Liver (tissue), 9 donors: ENCODE data around the gene PRR13. TPM values are rescaled to one million over a fixed set of nuclear protein-coding genes. Genes with fewer than 3 reads are reported as not detected.

Experiments used
- DNase-seq: peaks from one replicate; pipeline ENCODE4 v3.0.0-alpha.2; 2017; ENCODE audit warnings: low spot score
- H3K27ac ChIP-seq, 2 donors: one replicate each; pipeline ENCODE4 v1.7.0; 2013; ENCODE audit warnings: inconsistent platforms in 2 of 2, low read length in 2 of 2, control low read depth in 1 of 2, low read depth in 1 of 2, mild to moderate bottlenecking in 1 of 2
- H3K27me3 ChIP-seq, 4 donors: one replicate each; pipeline versions ENCODE4 v1.6.1 to v1.7.0; 2013; ENCODE audit warnings: low read length in 3 of 4, inconsistent platforms in 1 of 4, mild to moderate bottlenecking in 1 of 4, moderate library complexity in 1 of 4; ENCODE audit not compliant: control insufficient read depth in 4 of 4, insufficient read depth in 4 of 4
- H3K36me3 ChIP-seq, 4 donors: one replicate each; pipeline versions ENCODE4 v1.6.1 to v1.7.0; 2013; ENCODE audit warnings: low read length in 3 of 4, mild to moderate bottlenecking in 3 of 4, low read depth in 1 of 4, moderate library complexity in 1 of 4; ENCODE audit not compliant: control insufficient read depth in 4 of 4, insufficient read depth in 3 of 4
- H3K4me1 ChIP-seq, 4 donors: one replicate each; pipeline versions ENCODE4 v1.6.1 to v1.7.0; 2013; ENCODE audit warnings: low read length in 3 of 4, mild to moderate bottlenecking in 3 of 4, moderate library complexity in 1 of 4; ENCODE audit not compliant: control insufficient read depth in 4 of 4, insufficient read depth in 4 of 4
- H3K4me3 ChIP-seq, 3 donors: one replicate each; pipeline versions ENCODE4 v1.6.1 to v1.7.0; 2013; ENCODE audit warnings: low read length in 3 of 3, control low read depth in 1 of 3, low read depth in 1 of 3, mild to moderate bottlenecking in 1 of 3
- H3K9ac ChIP-seq, 2 donors: one replicate each; pipeline ENCODE4 v1.7.0; 2013; ENCODE audit warnings: low read length in 2 of 2, mild to moderate bottlenecking in 2 of 2, moderate library complexity in 2 of 2, control low read depth in 1 of 2, low read depth in 1 of 2
- H3K9me3 ChIP-seq, 4 donors: one replicate each; pipeline versions ENCODE4 v1.6.1 to v1.7.0; 2013; ENCODE audit warnings: low read length in 3 of 4; ENCODE audit not compliant: control insufficient read depth in 4 of 4
- CTCF ChIP-seq: fragments of 150-350 bp; IDR thresholded peaks from 2 replicates; pipeline ENCODE4 v1.5.1; 2017; ENCODE audit warnings: improper control_type of control experiment, low read depth, low read length; ENCODE audit not compliant: missing input control
- EGR1 ChIP-seq, 2 donors: IDR thresholded peaks; 2 replicates each; pipeline ENCODE4 v1.6.1; 2016 to 2018; ENCODE audit warnings: antibody characterized with exemption in 2 of 2, low read depth in 2 of 2
- FOXA1 ChIP-seq: IDR thresholded peaks from 2 replicates; pipeline ENCODE4 v1.6.1; 2016; ENCODE audit warnings: antibody characterized with exemption
- FOXA2 ChIP-seq: IDR thresholded peaks from 2 replicates; pipeline ENCODE4 v1.6.1; 2016; ENCODE audit warnings: antibody characterized with exemption
- GABPA ChIP-seq, 2 donors: IDR thresholded peaks in 1 of 2; conservative IDR thresholded peaks in 1 of 2; 2 replicates each; pipeline ENCODE4 v1.6.1; 2016; ENCODE audit warnings: antibody characterized with exemption in 2 of 2, mild to moderate bottlenecking in 1 of 2, moderate library complexity in 1 of 2
- HNF4A ChIP-seq, 2 donors: conservative IDR thresholded peaks; 2 replicates each; pipeline ENCODE4 v1.6.1; 2016; ENCODE audit warnings: antibody characterized with exemption in 2 of 2, mild to moderate bottlenecking in 2 of 2
- HNF4G ChIP-seq: IDR thresholded peaks from 2 replicates; pipeline ENCODE4 v1.6.1; 2016; ENCODE audit warnings: antibody characterized with exemption
- JUND ChIP-seq, 2 donors: IDR thresholded peaks; 2 replicates each; pipeline ENCODE4 v1.6.1; 2016; ENCODE audit warnings: antibody characterized with exemption in 2 of 2
- NR2F2 ChIP-seq: IDR thresholded peaks from 2 replicates; pipeline ENCODE4 v1.6.1; 2016; ENCODE audit warnings: antibody characterized with exemption
- RAD21 ChIP-seq, 2 donors: IDR thresholded peaks; 2 replicates each; pipeline ENCODE4 v1.6.1; 2016; ENCODE audit warnings: antibody characterized with exemption in 2 of 2, mild to moderate bottlenecking in 2 of 2
- RXRA ChIP-seq, 2 donors: IDR thresholded peaks; 2 replicates each; pipeline ENCODE4 v1.6.1; 2017 to 2018; ENCODE audit warnings: antibody characterized with exemption in 2 of 2, mild to moderate bottlenecking in 1 of 2
- SP1 ChIP-seq: IDR thresholded peaks from 2 replicates; pipeline ENCODE4 v1.6.1; 2018; ENCODE audit warnings: antibody characterized with exemption, mild to moderate bottlenecking
- TAF1 ChIP-seq: conservative IDR thresholded peaks from 2 replicates; pipeline ENCODE4 v1.6.1; 2016; ENCODE audit warnings: antibody characterized with exemption, mild to moderate bottlenecking
- YY1 ChIP-seq: IDR thresholded peaks from 2 replicates; pipeline ENCODE4 v1.6.1; 2016; ENCODE audit warnings: antibody characterized with exemption, mild to moderate bottlenecking
- WGBS: extraction: QIAGEN DNeasy Blood & Tissue Kit; methylation state at CpG from one replicate; pipeline ENCODE4 v1.1.7; 2013; 5-methylcytosine and 5-hydroxymethylcytosine counted together
- polyA plus RNA-seq, 2 donors: library from polyadenylated mRNA; stranded (reverse) in 1 of 2; unstranded in 1 of 2; fragments of 200-250 nt in 1 of 2; fragments of >200 nt in 1 of 2; fragmentation: Nextera tagmentation in 1 of 2; extraction: Ambion mirVana in 1 of 2; gene quantifications; one replicate each; pipeline versions ENCODE4 v1.2.1 to v1.2.3, GENCODE V29; 2013 to 2015
- total RNA-seq, 2 donors: library from RNA; depleted of rRNA; stranded (reverse); fragments of >200 nt; gene quantifications; one replicate each; pipeline ENCODE4 v1.2.3, GENCODE V29; 2014
- TF ChIP-seq, protein P1 (sequence below): IDR thresholded peaks from 2 replicates; pipeline ENCODE4 v1.6.1; 2016; ENCODE audit warnings: antibody characterized with exemption, mild to moderate bottlenecking
- TF ChIP-seq, protein P2 (sequence below): IDR thresholded peaks from 2 replicates; pipeline ENCODE4 v1.6.1; 2016; ENCODE audit warnings: antibody characterized with exemption
- TF ChIP-seq, protein P3 (sequence below): IDR thresholded peaks from 2 replicates; pipeline ENCODE4 v1.6.1; 2016; ENCODE audit warnings: antibody characterized with exemption
- TF ChIP-seq, protein P4 (sequence below): IDR thresholded peaks from 2 replicates; pipeline ENCODE4 v1.6.1; 2016; ENCODE audit warnings: antibody characterized with exemption
- donor health status: healthy.
- donor health status: healthy.
- donor health status: healthy.
- donor health status: healthy.
- donor health status: healthy.

Gene PRR13, protein sequence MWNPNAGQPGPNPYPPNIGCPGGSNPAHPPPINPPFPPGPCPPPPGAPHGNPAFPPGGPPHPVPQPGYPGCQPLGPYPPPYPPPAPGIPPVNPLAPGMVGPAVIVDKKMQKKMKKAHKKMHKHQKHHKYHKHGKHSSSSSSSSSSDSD
- total RNA-seq (10 to 100 TPM; 18.2 to 21.3 TPM), polyA plus RNA-seq (100 to 1,000 TPM; 101 to 107 TPM)

DNA sequence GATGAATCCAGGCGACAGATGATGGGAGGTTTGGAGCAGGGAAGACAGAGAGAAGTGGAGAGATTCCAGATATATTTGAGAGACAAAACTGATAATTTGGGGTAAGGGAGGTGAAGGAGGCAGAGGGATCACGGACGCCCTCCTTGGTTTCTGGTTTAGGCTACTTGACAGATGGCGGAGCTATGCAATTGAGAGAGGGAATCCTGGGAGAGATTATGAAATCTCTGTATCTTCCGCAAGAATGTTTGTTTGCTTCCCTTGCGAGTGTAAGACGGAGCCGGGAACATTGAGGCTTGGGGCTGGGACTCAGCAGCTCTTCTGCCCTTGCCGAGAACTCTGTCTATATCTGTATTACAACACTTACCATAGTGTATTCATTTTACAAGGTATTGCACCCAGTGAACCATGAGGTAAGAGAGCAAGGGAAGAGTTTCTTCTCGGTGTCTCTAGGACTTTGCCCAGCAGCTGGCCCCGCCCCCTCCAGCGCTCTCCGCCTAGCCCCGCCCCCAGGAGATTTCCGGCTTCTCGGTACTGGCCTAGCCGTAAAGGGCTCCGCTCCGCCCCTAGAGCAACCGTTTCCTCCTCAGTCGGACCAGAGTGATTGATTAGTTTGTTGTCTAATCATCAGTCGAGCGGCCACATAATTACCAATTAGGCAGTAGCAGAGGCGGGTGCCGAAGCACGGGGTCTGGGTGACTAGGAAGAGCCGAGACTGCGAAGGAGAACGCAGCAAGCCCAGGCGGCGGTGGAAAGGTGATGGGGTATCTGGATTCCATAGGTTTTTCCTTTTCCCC lies at the start of gene PRR13:
Gene PRR13, plus strand, starts transcription at position 695 of the 794 bp plus-strand sequence. CDS start 981 bp downstream, outside the sequence.
- no peak for TF ChIP-seq CTCF
- TF ChIP-seq, protein P1, sequence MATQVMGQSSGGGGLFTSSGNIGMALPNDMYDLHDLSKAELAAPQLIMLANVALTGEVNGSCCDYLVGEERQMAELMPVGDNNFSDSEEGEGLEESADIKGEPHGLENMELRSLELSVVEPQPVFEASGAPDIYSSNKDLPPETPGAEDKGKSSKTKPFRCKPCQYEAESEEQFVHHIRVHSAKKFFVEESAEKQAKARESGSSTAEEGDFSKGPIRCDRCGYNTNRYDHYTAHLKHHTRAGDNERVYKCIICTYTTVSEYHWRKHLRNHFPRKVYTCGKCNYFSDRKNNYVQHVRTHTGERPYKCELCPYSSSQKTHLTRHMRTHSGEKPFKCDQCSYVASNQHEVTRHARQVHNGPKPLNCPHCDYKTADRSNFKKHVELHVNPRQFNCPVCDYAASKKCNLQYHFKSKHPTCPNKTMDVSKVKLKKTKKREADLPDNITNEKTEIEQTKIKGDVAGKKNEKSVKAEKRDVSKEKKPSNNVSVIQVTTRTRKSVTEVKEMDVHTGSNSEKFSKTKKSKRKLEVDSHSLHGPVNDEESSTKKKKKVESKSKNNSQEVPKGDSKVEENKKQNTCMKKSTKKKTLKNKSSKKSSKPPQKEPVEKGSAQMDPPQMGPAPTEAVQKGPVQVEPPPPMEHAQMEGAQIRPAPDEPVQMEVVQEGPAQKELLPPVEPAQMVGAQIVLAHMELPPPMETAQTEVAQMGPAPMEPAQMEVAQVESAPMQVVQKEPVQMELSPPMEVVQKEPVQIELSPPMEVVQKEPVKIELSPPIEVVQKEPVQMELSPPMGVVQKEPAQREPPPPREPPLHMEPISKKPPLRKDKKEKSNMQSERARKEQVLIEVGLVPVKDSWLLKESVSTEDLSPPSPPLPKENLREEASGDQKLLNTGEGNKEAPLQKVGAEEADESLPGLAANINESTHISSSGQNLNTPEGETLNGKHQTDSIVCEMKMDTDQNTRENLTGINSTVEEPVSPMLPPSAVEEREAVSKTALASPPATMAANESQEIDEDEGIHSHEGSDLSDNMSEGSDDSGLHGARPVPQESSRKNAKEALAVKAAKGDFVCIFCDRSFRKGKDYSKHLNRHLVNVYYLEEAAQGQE: peak; percentile 56
- peak; percentile 54 to 81 for TF ChIP-seq GABPA (IDR thresholded peaks at IDR 0.05 in 1 of 2, conservative IDR thresholded peaks at IDR 0.05 in 1 of 2)
- peak; percentile 84 to 89 for TF ChIP-seq HNF4A (conservative IDR thresholded peaks at IDR 0.05)
- peak; percentile 3 for TF ChIP-seq FOXA2
- TF ChIP-seq, protein P2, sequence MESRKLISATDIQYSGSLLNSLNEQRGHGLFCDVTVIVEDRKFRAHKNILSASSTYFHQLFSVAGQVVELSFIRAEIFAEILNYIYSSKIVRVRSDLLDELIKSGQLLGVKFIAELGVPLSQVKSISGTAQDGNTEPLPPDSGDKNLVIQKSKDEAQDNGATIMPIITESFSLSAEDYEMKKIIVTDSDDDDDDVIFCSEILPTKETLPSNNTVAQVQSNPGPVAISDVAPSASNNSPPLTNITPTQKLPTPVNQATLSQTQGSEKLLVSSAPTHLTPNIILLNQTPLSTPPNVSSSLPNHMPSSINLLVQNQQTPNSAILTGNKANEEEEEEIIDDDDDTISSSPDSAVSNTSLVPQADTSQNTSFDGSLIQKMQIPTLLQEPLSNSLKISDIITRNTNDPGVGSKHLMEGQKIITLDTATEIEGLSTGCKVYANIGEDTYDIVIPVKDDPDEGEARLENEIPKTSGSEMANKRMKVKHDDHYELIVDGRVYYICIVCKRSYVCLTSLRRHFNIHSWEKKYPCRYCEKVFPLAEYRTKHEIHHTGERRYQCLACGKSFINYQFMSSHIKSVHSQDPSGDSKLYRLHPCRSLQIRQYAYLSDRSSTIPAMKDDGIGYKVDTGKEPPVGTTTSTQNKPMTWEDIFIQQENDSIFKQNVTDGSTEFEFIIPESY: no peak
- no peak for TF ChIP-seq TAF1
- TF ChIP-seq HNF4G: peak; percentile 68
- TF ChIP-seq, protein P3, sequence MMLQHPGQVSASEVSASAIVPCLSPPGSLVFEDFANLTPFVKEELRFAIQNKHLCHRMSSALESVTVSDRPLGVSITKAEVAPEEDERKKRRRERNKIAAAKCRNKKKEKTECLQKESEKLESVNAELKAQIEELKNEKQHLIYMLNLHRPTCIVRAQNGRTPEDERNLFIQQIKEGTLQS: peak; percentile 12
- peak in 1 of 2 donors; percentile 33 for TF ChIP-seq JUND (IDR thresholded peaks at IDR 0.05)
- peak; percentile 78 for TF ChIP-seq SP1
- no peak for TF ChIP-seq FOXA1
- peak in 1 of 2 donors; percentile 7 for TF ChIP-seq RAD21 (IDR thresholded peaks at IDR 0.05)
- TF ChIP-seq, protein P4, sequence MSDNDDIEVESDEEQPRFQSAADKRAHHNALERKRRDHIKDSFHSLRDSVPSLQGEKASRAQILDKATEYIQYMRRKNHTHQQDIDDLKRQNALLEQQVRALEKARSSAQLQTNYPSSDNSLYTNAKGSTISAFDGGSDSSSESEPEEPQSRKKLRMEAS: peak; percentile 26
- peak; percentile 84 for TF ChIP-seq YY1
- TF ChIP-seq EGR1 (IDR thresholded peaks at IDR 0.05; ENCODE audit: low read depth in 2 of 2): no peak
- no peak for TF ChIP-seq NR2F2
- TF ChIP-seq RXRA (IDR thresholded peaks at IDR 0.05): peak; percentile 36 to 40
- peak within 1 kb of the TSS; percentile 95 to 98 for H3K9ac ChIP-seq
- H3K36me3 ChIP-seq: peaks cover 3 to 9% (median 5%) of the 10 kb centered on the region in 4 donors
- no peaks in the 10 kb centered on the region for H3K9me3 ChIP-seq
- 2% methylated on average over 31 of the region's 31 CpGs for WGBS
- DNase-seq: peak; percentile 99
- H3K4me3 ChIP-seq: peak within 1 kb of the TSS; percentile 64 to 98 (median 95)
- H3K27me3 ChIP-seq: no peaks in the 10 kb centered on the region
- peak within 1 kb of the TSS; percentile 92 to 97 for H3K27ac ChIP-seq
- H3K4me1 ChIP-seq: peaks cover 0 to 19% (median 5%) of the 10 kb centered on the region in 4 donors
